ENCODE results near the gene RUSF1.

DNA sequence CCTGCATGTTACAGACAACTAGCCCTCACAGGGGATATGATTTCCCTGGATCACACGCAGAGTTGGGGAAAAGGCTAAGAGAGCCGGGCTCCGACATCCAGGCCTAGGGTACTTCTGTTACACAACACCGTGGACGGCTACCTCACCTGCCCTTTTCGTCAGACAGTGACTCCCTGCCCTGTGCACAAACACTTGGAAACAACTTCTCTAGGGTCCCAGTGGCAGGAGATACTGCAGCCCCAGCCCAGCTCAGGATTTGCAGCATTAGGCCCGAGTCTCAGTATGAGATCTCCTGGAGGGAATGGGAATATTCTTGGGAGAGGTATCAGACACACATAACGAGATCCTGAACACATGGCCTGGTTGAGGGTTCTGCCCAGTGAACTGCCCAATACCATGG is 8.3 kb downstream of the RUSF1 start:
- no peak for TF ChIP-seq POLR2AphosphoS5 (IDR thresholded peaks at IDR 0.05; ENCODE audit: low read depth, low read length)
- no peak for TF ChIP-seq CTCF (IDR thresholded peaks at IDR 0.05 in 2 of 3, conservative IDR thresholded peaks at IDR 0.05 in 1 of 3; ENCODE audit: borderline replicate concordance in 1 of 3, insufficient read depth in 1 of 3, low read depth in 2 of 3, low read length in 2 of 3)
- TF ChIP-seq RAD21 (IDR thresholded peaks at IDR 0.05; ENCODE audit: low read depth): no peak
- TF ChIP-seq CEBPB (IDR thresholded peaks at IDR 0.05; ENCODE audit: low read depth): no peak
- no peak for TF ChIP-seq SP1 (IDR thresholded peaks at IDR 0.05; ENCODE audit: low read depth)
- no peak for TF ChIP-seq JUND (IDR thresholded peaks at IDR 0.05)
- no peak for TF ChIP-seq EGR1 (IDR thresholded peaks at IDR 0.05; ENCODE audit: low read depth)
- TF ChIP-seq POLR2A (IDR thresholded peaks at IDR 0.05; ENCODE audit: borderline replicate concordance, extremely low read depth, insufficient read depth, insufficient read length): no peak
- TF ChIP-seq CBX3 (IDR thresholded peaks at IDR 0.05; ENCODE audit: low read depth): no peak
- no peak for TF ChIP-seq ZNF274 (IDR thresholded peaks at IDR 0.05; ENCODE audit: low read depth, low read length)

All from HCT116 (cell line).